ENCODE measurements around the gene AQP2. TPM values are rescaled to one million over a fixed set of nuclear protein-coding genes. Genes with fewer than 3 reads are reported as not detected.

AQP2 gene
- total RNA-seq, 5 donors from 2014 or later (not counting 1 experiment from before 2014, with no cell fraction given) = not detected

DNA sequence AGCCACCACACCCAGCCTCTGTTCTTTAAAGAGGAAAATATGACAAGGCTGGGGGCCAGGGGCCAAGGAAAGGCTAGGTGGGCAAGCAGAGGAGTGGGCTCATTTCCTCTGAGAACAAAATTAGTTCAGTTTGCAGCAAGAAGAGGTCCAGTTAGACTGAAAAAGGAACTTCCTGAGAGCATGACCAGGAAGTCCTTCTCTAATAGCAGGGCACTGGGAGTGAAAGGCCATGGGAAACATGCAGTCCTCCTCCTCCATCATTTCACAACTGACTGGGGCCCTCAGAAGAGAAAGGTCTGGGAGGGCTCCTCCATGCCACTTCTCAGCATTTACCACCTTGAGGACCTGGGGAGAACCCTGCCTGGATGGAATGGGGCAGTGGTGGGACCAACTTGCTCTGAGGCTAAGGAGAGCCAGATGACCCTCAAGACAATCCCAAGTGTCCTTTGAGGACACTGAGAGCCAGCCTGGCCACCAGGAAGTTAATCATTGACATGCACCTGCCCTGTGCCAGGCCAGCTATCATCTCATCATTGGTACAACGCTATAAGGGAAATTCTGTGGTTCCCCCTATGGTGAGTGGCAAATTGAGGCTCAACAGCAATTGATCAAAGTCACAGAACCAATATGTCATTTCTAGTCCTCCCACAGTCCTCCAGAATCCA is 2.0 kb downstream of the AQP2 start:
- H3K27me3 Mint-ChIP-seq = peaks cover 27 to 58% of the 10 kb centered on the region in 2 donors

DNA sequence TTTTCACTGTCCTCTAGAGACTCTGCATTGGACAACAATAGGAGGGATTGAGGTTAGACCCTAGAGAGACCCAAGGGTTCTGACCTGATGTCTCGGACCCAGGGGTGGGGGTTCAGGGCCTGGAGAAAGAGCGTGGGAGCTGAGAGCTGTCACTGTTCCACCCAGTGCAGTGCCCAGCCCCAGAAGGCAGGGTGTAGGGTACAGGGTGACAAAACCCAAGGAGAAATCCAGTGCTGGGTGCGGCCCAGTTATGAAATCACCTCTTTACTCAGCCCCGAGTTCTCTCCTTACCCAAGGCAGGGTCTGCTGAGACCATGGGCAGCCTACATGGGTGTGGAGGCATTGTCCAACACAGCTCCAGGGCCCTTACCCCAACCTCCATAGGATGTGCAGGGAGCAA is 2.6 kb downstream of the AQP2 start:
- no peak overlapping the region for H3K4me3 Mint-ChIP-seq
- ChIA-PET POLR2A (no interaction called here), CTCF (interaction anchor here in 1 of 2 donors (0.5 kb wide), 1 partner anchor 583 kb away, joined by 4 read pairs; no protein-coding TSS in a partner anchor)
- Histone ChIP-seq H3K4me1 (ENCODE audit: control insufficient read depth in 1 of 2, extremely low read depth in 1 of 2, insufficient read depth in 2 of 2, low read length in 2 of 2) (no peaks in the 10 kb centered on the region), H3K27ac (ENCODE audit: low read length) (no peak overlapping the region), H3K4me3 (ENCODE audit: control insufficient read depth in 1 of 2, extremely low read depth in 1 of 2, low read length in 1 of 2) (no peak overlapping the region), H3K36me3 (ENCODE audit: control insufficient read depth in 2 of 2, extremely low read depth in 1 of 2, insufficient read depth in 1 of 2, low read length in 1 of 2) (no peaks in the 10 kb centered on the region), H3K27me3 (replicated peaks in 1 of 2; ENCODE audit: control insufficient read depth in 2 of 2, extremely low read depth in 1 of 2, insufficient read depth in 2 of 2, low read length in 1 of 2) (peaks cover 10 to 85% of the 10 kb centered on the region in 2 experiments), H3K9me3 (no peaks in the 10 kb centered on the region)
- peaks cover 33 to 64% of the 10 kb centered on the region in 2 donors for H3K27me3 Mint-ChIP-seq
- no peaks in the 10 kb centered on the region for H3K36me3 Mint-ChIP-seq
- DNase-seq (no peak), ATAC-seq (replicated peaks in 1 of 4) (no peak)
- H3K9me3 Mint-ChIP-seq = no peaks in the 10 kb centered on the region
- WGBS (ENCODE audit: insufficient coverage) = 78% methylated on average over 3 of the region's 4 CpGs
- H3K4me1 Mint-ChIP-seq = peaks cover 0 to 3% (median 0%) of the 10 kb centered on the region in 3 donors
- no peak overlapping the region for H3K27ac Mint-ChIP-seq

More for the DNA sequence above, 2.0 kb downstream of the AQP2 start:
- Mint-ChIP-seq H3K4me3 (no peak overlapping the region), H3K36me3 (no peaks in the 10 kb centered on the region), H3K27ac (no peak overlapping the region), H3K9me3 (no peaks in the 10 kb centered on the region), H3K4me1 (peaks cover 0 to 3% (median 0%) of the 10 kb centered on the region in 3 donors)
- no peak overlapping the region for H3K27ac ChIP-seq (ENCODE audit: low read length)
- no peaks in the 10 kb centered on the region for H3K4me1 ChIP-seq (ENCODE audit: control insufficient read depth in 1 of 2, extremely low read depth in 1 of 2, insufficient read depth in 2 of 2, low read length in 2 of 2)
- POLR2A ChIA-PET = no interaction called here
- H3K27me3 ChIP-seq (replicated peaks in 1 of 2; ENCODE audit: control insufficient read depth in 2 of 2, extremely low read depth in 1 of 2, insufficient read depth in 2 of 2, low read length in 1 of 2) = peaks cover 10 to 82% of the 10 kb centered on the region in 2 experiments
- DNase-seq = no peak
- no peak for ATAC-seq (replicated peaks in 1 of 4)
- H3K9me3 ChIP-seq = no peaks in the 10 kb centered on the region
- H3K36me3 ChIP-seq (ENCODE audit: control insufficient read depth in 2 of 2, extremely low read depth in 1 of 2, insufficient read depth in 1 of 2, low read length in 1 of 2) = no peaks in the 10 kb centered on the region
- CTCF ChIA-PET = interaction anchor here in 1 of 2 donors (0.6 kb wide), 1 partner anchor 22 kb away, joined by 3 read pairs; no protein-coding TSS in a partner anchor
- no peak overlapping the region for H3K4me3 ChIP-seq (ENCODE audit: control insufficient read depth in 1 of 2, extremely low read depth in 1 of 2, low read length in 1 of 2)
- WGBS (ENCODE audit: insufficient coverage) = 60% methylated on average over 1 of the region's 1 CpG

DNA sequence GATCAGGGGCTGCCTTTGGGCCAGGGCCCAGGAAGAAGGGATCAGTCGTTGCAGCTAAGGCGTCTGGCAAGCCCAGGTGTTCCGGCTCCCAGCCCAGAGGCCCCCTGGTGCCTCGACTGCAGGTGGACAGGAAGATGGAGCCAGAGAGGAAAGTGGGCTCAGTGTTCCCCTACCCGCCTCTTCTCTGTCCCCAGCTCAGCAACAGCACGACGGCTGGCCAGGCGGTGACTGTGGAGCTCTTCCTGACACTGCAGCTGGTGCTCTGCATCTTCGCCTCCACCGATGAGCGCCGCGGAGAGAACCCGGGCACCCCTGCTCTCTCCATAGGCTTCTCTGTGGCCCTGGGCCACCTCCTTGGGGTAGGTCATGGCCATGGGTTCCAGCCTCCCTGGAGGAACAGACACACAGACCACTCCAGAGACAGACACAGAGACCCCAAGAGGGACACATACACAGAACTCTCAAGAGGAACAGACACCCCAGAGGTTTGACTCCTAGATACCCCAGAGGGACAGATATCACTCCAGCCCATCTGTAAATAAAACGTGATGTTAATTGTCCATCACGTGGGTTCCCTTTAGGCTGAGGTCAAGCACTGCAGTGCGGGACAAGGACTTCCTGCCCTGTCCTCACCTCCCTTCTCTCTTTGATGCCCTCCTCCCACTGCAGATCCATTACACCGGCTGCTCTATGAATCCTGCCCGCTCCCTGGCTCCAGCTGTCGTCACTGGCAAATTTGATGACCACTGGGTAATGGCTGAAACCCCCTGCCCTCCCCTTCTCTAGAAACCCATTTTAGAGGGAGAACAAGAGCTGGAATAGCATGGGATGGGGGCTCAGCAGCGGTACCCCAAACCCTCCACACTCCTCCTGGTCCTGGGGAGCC is 3.7 kb downstream of the AQP2 start:
- ChIA-PET CTCF (interaction anchor here (0.5 to 1.0 kb wide), 3 partner anchors 9 to 840 kb away, joined by 3 to 6 read pairs (median 4); no protein-coding TSS in a partner anchor), POLR2A (no interaction called here)
- no peaks in the 10 kb centered on the region for H3K36me3 ChIP-seq (ENCODE audit: control insufficient read depth in 2 of 2, extremely low read depth in 1 of 2, insufficient read depth in 1 of 2, low read length in 1 of 2)
- Mint-ChIP-seq H3K27me3 (peaks cover 42 to 73% of the 10 kb centered on the region in 2 donors), H3K4me3 (no peak overlapping the region), H3K36me3 (no peaks in the 10 kb centered on the region), H3K9me3 (no peaks in the 10 kb centered on the region), H3K4me1 (peaks cover 0 to 3% (median 0%) of the 10 kb centered on the region in 3 donors), H3K27ac (no peak overlapping the region)
- 63% methylated on average over 12 of the region's 21 CpGs for WGBS (ENCODE audit: insufficient coverage)
- peaks cover 15 to 88% of the 10 kb centered on the region in 2 experiments for H3K27me3 ChIP-seq (replicated peaks in 1 of 2; ENCODE audit: control insufficient read depth in 2 of 2, extremely low read depth in 1 of 2, insufficient read depth in 2 of 2, low read length in 1 of 2)
- no peak for ATAC-seq (replicated peaks in 1 of 4)
- no peak overlapping the region for H3K27ac ChIP-seq (ENCODE audit: low read length)
- no peaks in the 10 kb centered on the region for H3K9me3 ChIP-seq
- DNase-seq = no peak
- no peak overlapping the region for H3K4me3 ChIP-seq (ENCODE audit: control insufficient read depth in 1 of 2, extremely low read depth in 1 of 2, low read length in 1 of 2)
- no peaks in the 10 kb centered on the region for H3K4me1 ChIP-seq (ENCODE audit: control insufficient read depth in 1 of 2, extremely low read depth in 1 of 2, insufficient read depth in 2 of 2, low read length in 2 of 2)

DNA sequence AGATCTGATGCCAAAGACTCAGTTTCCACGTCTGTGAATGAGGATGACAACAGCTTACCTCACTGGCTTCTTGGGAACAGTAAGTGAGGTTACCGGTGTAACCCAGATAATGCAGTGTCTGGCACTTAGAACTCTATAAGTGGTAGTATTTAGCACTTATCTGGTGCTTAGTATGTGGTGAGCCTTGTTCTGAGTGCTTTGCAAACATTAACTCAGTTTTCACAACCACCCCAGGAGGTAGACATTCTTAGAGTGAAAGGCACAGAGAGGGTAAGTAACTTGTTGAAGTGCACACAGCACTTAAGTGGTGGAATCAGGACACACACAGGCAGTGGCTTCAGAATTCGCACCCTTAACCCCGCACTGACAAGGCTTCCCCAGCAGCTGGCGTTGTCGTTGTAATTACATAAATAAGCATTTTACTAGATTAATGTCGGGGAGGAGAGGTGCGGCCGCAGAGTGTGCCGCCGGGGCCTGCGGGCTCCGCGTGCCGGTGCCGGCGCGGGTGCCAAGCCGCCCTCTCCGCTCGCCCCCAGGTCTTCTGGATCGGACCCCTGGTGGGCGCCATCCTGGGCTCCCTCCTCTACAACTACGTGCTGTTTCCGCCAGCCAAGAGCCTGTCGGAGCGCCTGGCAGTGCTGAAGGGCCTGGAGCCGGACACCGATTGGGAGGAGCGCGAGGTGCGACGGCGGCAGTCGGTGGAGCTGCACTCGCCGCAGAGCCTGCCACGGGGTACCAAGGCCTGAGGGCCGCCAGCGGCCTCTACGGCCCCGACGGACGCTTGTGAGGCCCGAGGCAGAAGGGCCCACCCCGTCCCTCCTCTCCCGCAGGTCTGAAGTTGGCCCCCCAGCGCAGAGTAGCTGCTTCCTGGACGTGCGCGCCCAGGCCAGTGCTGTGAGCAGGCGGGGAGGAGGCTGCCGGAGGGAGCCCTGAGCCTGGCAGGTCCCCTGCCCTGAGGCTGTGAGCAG is 4.6 kb downstream of the AQP2 start:
- Mint-ChIP-seq H3K4me3 (no peak overlapping the region), H3K27me3 (peaks cover 51 to 75% of the 10 kb centered on the region in 2 donors), H3K36me3 (no peaks in the 10 kb centered on the region), H3K4me1 (peaks cover 0 to 4% (median 1%) of the 10 kb centered on the region in 3 donors), H3K27ac (no peak overlapping the region), H3K9me3 (no peaks in the 10 kb centered on the region)
- H3K9me3 ChIP-seq = no peaks in the 10 kb centered on the region
- POLR2A ChIA-PET = no interaction called here
- DNase-seq = no peak
- no peak overlapping the region for H3K4me3 ChIP-seq (ENCODE audit: control insufficient read depth in 1 of 2, extremely low read depth in 1 of 2, low read length in 1 of 2)
- CTCF ChIA-PET = no interaction called here
- peaks cover 17 to 89% of the 10 kb centered on the region in 2 experiments for H3K27me3 ChIP-seq (replicated peaks in 1 of 2; ENCODE audit: control insufficient read depth in 2 of 2, extremely low read depth in 1 of 2, insufficient read depth in 2 of 2, low read length in 1 of 2)
- no peaks in the 10 kb centered on the region for H3K4me1 ChIP-seq (ENCODE audit: control insufficient read depth in 1 of 2, extremely low read depth in 1 of 2, insufficient read depth in 2 of 2, low read length in 2 of 2)
- 17% methylated on average over 45 of the region's 53 CpGs for WGBS (ENCODE audit: insufficient coverage)
- H3K27ac ChIP-seq (ENCODE audit: low read length) = no peak overlapping the region
- ATAC-seq (replicated peaks in 1 of 4) = peak in 2 of 4 experiments; percentile 12 to 13
- H3K36me3 ChIP-seq (ENCODE audit: control insufficient read depth in 2 of 2, extremely low read depth in 1 of 2, insufficient read depth in 1 of 2, low read length in 1 of 2) = no peaks in the 10 kb centered on the region

DNA sequence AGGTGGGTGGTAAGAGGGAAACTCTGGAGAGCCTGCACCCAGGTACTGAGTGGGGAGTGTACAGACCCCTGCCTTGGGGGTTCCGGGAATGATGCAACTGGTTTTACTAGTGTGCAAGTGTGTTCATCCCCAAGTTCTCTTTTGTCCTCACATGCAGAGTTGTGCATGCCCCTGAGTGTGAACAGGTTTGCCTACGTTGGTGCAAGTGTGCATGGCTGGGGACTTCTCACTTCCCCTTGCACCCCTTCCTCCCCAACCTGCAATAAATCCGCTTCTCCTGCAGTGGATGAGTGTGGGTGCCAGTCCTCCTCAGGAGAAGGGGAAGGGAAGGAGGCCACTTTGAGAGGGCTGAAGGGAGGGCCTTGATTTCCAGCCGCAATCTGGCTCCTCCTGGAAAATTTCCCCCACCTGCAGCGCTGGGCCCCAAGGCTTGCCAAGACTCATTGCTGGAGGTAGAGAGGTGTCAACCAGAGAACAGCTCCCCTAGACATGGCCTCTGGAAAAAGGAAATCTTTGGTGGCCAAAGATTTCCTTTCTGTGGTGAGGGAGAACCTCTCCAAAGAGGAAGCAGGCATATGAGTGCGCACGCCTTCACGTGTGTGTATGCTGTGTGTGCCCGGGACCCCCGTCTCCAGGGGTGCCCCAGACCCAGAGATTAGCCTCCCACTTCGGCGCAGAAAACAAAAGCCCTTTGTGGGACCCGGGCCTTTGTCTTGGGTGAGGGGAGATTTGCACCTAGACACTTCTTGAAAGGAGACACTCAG is 5.5 kb downstream of the AQP2 start:
- CTCF ChIA-PET = no interaction called here
- POLR2A ChIA-PET = no interaction called here
- Histone ChIP-seq H3K27me3 (replicated peaks in 1 of 2; ENCODE audit: control insufficient read depth in 2 of 2, extremely low read depth in 1 of 2, insufficient read depth in 2 of 2, low read length in 1 of 2) (peaks cover 18 to 88% of the 10 kb centered on the region in 2 experiments), H3K27ac (ENCODE audit: low read length) (no peak overlapping the region), H3K4me3 (ENCODE audit: control insufficient read depth in 1 of 2, extremely low read depth in 1 of 2, low read length in 1 of 2) (no peak overlapping the region), H3K4me1 (ENCODE audit: control insufficient read depth in 1 of 2, extremely low read depth in 1 of 2, insufficient read depth in 2 of 2, low read length in 2 of 2) (peaks cover 0 to 4% of the 10 kb centered on the region in 2 experiments), H3K36me3 (ENCODE audit: control insufficient read depth in 2 of 2, extremely low read depth in 1 of 2, insufficient read depth in 1 of 2, low read length in 1 of 2) (no peaks in the 10 kb centered on the region), H3K9me3 (no peaks in the 10 kb centered on the region)
- H3K4me3 Mint-ChIP-seq = no peak overlapping the region
- DNase-seq (no peak), ATAC-seq (replicated peaks in 1 of 4) (no peak)
- peaks cover 59 to 78% of the 10 kb centered on the region in 2 donors for H3K27me3 Mint-ChIP-seq
- no peaks in the 10 kb centered on the region for H3K36me3 Mint-ChIP-seq
- H3K9me3 Mint-ChIP-seq = no peaks in the 10 kb centered on the region
- H3K27ac Mint-ChIP-seq = no peak overlapping the region
- H3K4me1 Mint-ChIP-seq = peaks cover 5 to 11% (median 9%) of the 10 kb centered on the region in 3 donors
- 0% methylated on average over 1 of the region's 13 CpGs for WGBS (ENCODE audit: insufficient coverage)

Data from T-cell (primary cell).